ENCODE data around the gene PREX1.

Gene PREX1

GRCh38 chr20:48722002-48722731 lies 105.6 kb downstream of the PREX1 start:
- in situ Hi-C loops (cut with MboI; ENCODE audit: low sequenced_read_pairs) = no loop called here

DNA sequence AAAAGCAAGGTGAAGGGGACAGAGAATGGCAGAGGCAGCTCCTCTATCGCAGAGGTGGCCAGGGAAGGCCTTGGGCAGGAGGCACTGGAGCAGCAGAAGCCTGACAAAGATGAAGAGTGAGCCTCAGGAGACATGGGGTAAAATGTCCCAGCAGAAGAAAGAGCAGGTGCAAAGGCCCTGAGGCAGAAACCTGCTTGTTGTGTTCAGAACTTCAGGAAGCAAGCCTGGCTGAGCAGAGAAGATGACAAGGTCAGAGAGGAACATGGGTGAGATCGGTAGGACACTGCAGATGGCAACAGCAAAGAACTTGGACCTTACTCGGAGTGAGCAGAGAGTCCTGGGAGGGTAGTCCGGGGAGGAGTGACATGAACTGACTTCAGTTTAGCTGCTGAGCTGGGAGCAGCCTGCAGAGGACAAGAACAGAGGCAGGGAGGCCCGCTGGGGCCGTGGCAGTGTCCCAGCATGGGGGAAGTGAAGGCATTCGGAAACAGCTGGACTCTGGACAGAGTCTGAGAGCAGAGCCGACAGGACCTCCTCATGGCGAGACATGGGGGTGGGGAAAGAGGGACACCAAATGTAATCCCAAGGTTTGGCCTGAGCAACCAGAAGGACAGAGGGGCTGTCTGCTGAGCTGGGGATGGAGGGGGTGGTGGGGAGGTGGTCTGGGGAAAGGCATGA lies 106.3 kb downstream of the PREX1 start:
- in situ Hi-C loops (cut with MboI; ENCODE audit: low sequenced_read_pairs) = no loop called here

GRCh38 chr20:48720256-48720985 lies 107.4 kb downstream of the PREX1 start:
- in situ Hi-C loops (cut with MboI; ENCODE audit: low sequenced_read_pairs) = no loop called here

DNA sequence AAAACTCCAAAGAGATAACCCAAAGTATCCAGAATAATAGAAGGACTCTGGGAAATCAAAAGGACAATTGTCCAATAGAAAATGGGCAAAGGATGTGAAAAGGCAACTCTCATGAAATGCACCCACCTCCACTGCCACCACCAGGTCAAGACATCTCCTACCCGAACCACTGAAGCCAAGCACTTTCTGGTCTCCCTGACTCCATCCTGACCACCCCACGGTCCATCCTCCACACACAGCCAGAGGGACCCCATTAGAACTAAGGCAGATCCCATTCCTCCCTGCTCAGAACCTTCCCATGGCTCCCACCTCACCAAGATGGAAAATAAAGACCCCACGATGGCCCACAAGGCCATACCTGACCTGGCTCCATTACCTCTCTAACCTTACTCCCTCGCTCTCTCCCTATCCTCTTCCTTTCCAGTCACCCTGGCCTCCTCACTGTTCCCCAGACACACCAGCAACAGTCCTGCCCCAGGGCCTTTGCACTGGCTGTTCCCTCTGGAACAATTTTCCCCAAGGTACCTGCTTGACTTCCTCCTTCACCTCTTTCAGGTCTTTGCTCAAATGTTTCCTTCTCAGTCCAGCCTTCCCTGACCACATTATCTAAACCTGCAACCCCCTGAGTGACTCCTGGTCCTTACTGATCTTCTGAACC lies 108.1 kb downstream of the PREX1 start:
- in situ Hi-C loops (cut with MboI; ENCODE audit: low sequenced_read_pairs) = no loop called here

GRCh38 chr20:48718786-48719578 lies 108.8 kb downstream of the PREX1 start:
- in situ Hi-C loops (cut with MboI; ENCODE audit: low sequenced_read_pairs) = no loop called here

DNA sequence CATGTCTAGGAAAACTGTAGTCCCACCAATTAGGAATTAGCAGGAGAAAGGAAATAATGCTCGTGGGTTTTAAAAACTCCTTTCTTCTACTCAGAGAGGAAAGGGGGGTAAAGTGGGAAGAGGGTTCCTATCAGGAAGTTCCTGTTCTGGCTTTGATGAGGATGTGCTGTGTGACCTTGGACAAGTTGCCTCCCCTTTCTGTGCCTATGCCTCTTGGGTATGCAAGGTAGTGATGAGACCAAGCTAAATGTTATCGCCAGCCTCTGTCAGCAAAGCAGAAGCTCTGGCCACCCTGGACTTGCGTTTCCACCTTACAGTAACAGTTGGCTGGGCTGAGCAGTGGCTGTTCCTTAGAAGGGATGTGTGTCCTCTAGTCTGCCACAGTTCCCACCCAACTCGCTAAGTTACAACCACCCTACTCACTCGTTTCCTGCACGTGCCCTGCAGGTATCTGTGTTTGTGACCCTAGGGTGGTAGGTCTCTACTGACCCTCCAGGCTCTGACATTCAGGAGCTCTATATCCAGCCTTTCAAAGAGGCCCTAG lies 110.0 kb downstream of the PREX1 start:
- in situ Hi-C loops (cut with MboI; ENCODE audit: low sequenced_read_pairs) = no loop called here

DNA sequence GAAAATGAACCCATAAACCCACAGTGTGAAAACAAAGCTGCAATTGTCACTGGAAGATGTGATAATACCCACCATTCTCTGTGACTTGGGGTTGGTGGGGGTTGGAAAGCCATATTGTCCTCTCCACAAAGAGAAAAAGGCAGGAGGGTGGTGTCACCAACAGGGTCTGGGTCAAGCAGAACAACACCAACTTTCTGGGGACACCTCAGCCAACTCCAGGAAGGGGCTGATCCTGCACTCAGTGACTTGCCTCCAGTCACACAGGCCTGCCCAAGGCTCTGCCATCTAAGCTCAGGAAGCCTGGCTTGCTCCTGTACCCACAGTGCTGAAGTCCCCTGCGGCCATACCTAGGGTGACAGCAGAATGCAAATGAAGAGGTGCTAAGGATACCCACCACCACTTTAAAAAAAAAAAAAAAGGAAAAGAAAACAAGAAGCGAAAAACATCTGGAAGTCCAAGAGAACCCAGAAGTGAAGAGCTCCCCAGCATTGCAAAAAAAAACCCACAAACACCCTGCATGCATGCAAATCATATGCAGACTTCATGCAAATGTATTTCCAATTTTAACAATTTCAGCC lies 110.6 kb downstream of the PREX1 start:
- in situ Hi-C loops (cut with MboI; ENCODE audit: low sequenced_read_pairs) = no loop called here

DNA sequence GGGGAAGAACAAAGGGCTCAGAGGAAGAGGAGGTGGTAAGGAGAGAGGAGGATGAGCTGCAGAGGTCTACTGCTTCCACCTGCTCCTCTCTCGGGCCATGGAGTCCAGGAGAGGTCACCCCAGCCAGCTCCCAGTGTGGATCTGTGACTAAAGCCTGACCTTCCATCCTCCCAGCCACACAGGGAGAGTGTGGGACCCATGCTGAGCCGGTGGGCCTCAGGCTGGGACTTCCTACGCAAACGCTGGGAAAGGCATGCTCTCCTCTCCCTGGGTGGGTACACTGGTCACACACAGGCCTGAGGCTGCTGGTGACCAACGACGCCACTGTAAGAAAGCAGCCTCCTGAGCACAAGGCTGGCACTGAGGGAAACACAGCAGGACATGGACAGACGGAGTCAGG lies 111.3 kb downstream of the PREX1 start:
- in situ Hi-C loops (cut with MboI; ENCODE audit: low sequenced_read_pairs) = no loop called here

DNA sequence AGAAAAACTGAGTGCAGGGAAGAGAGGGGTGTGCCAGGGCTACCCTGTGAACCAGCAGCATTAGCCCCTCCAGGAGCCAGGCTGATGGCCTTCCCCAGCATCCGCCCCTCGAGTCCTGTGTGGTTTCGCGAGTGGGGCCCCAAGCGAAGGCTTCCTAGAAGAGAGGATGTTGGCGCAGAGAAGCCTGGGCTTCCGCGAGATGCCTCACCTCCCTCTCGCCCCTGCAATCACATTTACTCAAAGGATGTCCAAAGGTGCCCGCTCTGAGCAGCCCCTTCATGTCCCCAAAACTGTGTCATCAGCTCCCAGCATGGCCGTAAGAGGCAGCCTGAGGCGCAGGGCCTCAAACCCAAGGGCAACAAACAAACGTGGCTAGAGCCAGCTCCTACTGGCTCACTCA lies 111.7 kb downstream of the PREX1 start:
- in situ Hi-C loops (cut with MboI; ENCODE audit: low sequenced_read_pairs) = no loop called here

DNA sequence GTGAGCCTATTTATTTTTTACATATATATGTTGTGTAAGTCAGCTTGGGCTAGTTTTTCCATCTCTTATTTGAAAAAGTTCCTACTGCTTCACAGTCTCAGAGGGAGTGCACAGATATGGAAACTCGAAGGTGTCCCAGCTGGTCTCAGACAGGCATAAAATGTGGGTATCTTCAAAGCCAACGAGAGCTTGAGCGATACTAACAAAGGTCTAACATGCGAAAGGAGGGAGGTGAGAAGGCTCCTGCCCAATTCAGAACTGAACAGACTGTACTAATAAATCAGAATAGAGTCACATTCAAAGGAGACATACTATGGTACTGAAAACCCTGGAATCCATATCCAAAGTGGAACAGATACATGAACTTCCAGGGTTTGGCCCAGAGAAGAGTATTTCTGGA lies 113.0 kb downstream of the PREX1 start:
- in situ Hi-C loops (cut with MboI; ENCODE audit: low sequenced_read_pairs) = no loop called here

GRCh38 chr20:48711696-48712464 lies 115.9 kb downstream of the PREX1 start:
- in situ Hi-C loops (cut with MboI; ENCODE audit: low sequenced_read_pairs) = no loop called here

GRCh38 chr20:48711044-48711428 lies 116.8 kb downstream of the PREX1 start:
- in situ Hi-C loops (cut with MboI; ENCODE audit: low sequenced_read_pairs) = no loop called here

DNA sequence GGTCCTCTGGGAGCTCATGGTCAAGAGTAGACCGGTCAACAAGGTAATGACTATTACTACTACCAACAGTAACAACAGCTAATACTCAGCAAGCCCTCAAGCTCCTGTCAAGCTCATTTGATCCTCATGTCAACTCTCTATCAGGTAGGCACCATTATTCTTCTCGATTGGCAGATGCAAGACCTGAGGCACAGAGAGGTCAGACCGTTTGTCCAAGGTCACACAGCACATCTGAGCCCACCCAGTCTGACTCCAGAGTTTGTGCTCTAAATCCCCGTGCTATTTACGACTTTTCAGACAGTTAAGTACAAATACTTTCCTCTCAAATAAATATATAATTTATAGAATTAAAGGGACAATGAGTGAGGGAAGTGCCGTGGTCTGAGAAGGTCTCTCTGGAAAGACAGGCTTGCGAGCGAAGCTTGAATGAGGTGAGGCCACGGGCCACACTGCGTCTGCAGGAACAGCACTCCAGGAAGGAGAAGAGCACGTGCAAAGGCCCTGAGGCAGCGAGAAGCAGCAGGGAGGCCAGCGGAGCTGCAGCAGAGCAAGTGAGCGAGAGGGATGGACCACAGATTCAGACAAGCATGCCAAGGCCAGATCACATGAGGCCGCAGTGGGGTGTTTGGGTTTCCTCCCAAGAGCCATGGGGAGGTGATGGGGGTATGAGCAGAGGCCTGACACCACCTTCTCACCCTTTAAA lies 117.3 kb downstream of the PREX1 start:
- in situ Hi-C loops (cut with MboI; ENCODE audit: low sequenced_read_pairs) = no loop called here

GRCh38 chr20:48709744-48710143 lies 118.1 kb downstream of the PREX1 start:
- in situ Hi-C loops (cut with MboI; ENCODE audit: low sequenced_read_pairs) = no loop called here

DNA sequence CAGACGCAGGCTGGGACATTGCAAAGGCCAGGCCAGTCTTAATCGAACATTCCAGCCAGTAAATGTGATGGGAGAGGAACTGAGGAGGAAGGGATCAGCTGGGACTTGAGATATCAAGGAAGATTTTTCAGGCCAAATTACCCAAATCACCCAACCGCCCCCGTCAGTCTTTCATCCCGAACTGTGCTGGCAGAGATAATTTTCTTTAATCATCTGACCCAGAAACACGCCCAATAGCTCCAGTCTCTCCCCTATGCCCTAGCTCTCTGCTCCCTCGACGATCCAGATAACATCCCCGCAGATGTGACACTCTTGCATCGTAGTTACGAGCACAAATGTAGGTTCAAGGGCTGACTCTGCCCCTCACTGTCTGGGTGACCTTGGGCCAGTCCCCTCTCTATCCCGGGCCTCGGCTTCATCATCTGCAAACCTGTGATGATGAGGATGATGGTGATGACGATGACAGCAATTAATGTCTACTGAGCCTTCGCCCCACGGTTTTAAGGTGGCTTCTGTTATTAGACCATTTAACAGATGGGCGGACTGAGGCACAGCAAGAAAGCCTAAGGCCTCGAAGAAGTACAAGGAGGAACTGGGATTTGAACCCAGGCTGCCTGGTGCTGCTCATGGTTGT lies 118.6 kb downstream of the PREX1 start:
- in situ Hi-C loops (cut with MboI; ENCODE audit: low sequenced_read_pairs) = no loop called here

DNA sequence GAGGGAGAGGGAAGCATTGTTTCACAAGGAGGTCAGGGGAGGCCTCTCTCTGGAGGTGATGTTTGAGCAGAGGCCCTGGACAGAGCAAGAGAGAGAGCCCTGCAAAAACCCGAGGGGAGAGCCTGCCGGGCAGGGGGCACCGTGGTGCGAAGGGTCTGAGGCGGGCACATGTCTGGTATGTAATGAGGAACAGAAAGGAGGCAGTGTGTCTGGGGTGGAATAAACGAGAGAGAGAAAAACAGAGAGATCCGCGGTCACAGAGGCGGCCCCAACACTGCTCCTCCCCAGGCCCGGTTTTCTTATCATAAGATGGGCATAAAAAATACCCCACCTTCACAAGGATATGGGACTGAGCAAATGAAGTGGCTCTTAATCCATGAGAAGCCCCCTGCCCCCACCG lies 119.2 kb downstream of the PREX1 start:
- in situ Hi-C loops (cut with MboI; ENCODE audit: low sequenced_read_pairs) = no loop called here

GRCh38 chr20:48708116-48708515 lies 119.7 kb downstream of the PREX1 start:
- in situ Hi-C loops (cut with MboI; ENCODE audit: low sequenced_read_pairs) = no loop called here

DNA sequence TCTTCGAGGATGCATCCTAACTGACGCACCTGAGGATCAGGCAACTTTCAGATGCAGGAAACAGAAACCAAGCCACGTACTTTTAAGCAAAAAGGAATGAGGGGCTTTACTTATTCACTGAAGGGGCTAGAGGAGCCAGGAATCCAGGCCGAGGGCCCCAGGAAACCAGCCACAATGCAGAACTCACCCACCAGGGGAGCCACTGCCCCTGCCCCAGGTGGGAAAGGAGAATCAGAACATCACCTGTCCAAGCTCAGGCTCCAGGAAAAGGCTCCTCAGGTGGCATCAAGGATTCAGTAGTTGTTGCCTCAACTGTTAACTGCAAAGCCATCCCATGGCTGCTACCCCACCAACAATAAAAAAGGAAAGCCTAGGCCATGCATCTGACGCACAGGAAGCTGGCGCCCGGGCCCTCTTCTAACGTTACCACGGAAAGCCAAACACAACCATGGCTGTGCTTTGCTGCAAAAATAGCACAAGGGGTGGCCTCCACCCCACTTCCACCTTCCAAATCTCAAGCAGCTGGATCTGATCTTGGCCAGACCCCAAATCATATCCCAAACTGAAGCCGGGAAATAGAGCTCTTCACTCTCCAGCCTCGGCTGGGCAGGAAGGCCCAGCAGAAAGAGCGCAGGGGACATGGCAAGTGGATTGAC lies 121.0 kb downstream of the PREX1 start:
- in situ Hi-C loops (cut with MboI; ENCODE audit: low sequenced_read_pairs) = no loop called here
